B cell (primary cell): ENCODE measurements around the gene PCDHB13. TPM values are rescaled to one million over a fixed set of nuclear protein-coding genes. Genes with fewer than 3 reads are reported as not detected.
"Not testable (repeated sequence)": the region's sequence is repeated elsewhere in the genome, so short reads cannot be mapped to it uniquely, and the experiment has no call there.

Experiments
- ATAC-seq: fragments of 200-7000 bp; cut with Tn5 transposase; one replicate; pipeline ENCODE4 v1.10.0; 2021; ENCODE audit warnings: low read depth, mild to moderate bottlenecking, moderate number of reproducible peaks, moderate library complexity
- CTCF ChIA-PET: fragments of 350-600 bp; sonication (Branson Sonifier 250); formaldehyde crosslinking; loops from one replicate; lab custom pipeline; 2021; ENCODE audit warnings: antibody characterized with exemption, inconsistent platforms; lab: Charles Lee
- POLR2A ChIA-PET: fragments of 350-600 bp; sonication (Branson Sonifier 250); formaldehyde crosslinking; loops from one replicate; lab custom pipeline; 2021; ENCODE audit warnings: antibody characterized with exemption; lab: Charles Lee
- DNase-seq: peaks from one replicate; pipeline ENCODE4 v3.0.0; 2013
- H2AFZ ChIP-seq: 2 replicates; pipeline ENCODE4 v1.6.1; 2012; ENCODE audit warnings: mild to moderate bottlenecking, low read depth, low read length; ENCODE audit not compliant: insufficient read depth, poor library complexity, severe bottlenecking
- H3K27ac ChIP-seq, 2 donors: 1 replicate in 1 of 2; 2 replicates in 1 of 2; pipeline ENCODE4 v1.5.1; 2012 to 2013; ENCODE audit warnings: low read length in 2 of 2, mild to moderate bottlenecking in 2 of 2, moderate library complexity in 1 of 2
- H3K27me3 ChIP-seq, 4 experiments: fragments of 200-600 bp in 1 of 4; sonication (generic) in 1 of 4; replicated peaks in 1 of 4; 1 replicate in 2 of 4; 2 replicates in 2 of 4; pipeline versions ENCODE4 v1.6.1 to v1.7.0; 2013 to 2016; ENCODE audit warnings: low read length in 3 of 4, mild to moderate bottlenecking in 2 of 4, mixed read lengths in 1 of 4, moderate library complexity in 1 of 4; ENCODE audit not compliant: insufficient read depth in 4 of 4, control insufficient read depth in 3 of 4; ENCODE audit errors: control extremely low read depth in 1 of 4
- H3K36me3 ChIP-seq, 2 experiments: replicated peaks in 1 of 2; 1 replicate in 1 of 2; 2 replicates in 1 of 2; pipeline versions ENCODE4 v1.6.1 to v1.7.1; 2013; ENCODE audit warnings: low read length in 1 of 2; ENCODE audit not compliant: insufficient read depth in 2 of 2, control insufficient read depth in 1 of 2; ENCODE audit errors: control extremely low read depth in 1 of 2, extremely low read depth in 1 of 2
- H3K4me1 ChIP-seq, 2 donors: fragments of 200-600 bp in 1 of 2; sonication (generic) in 1 of 2; 1 replicate in 1 of 2; 2 replicates in 1 of 2; pipeline versions ENCODE4 v1.5.1 to v1.6.1; 2013 to 2017; ENCODE audit warnings: low read length in 2 of 2; ENCODE audit not compliant: control insufficient read depth in 2 of 2, insufficient read depth in 2 of 2
- H3K4me2 ChIP-seq: replicated peaks from 2 replicates; pipeline ENCODE3; 2012; ENCODE audit warnings: mild to moderate bottlenecking, low read depth, low read length; ENCODE audit not compliant: poor library complexity, severe bottlenecking
- H3K4me3 ChIP-seq, 5 experiments: fragments of 200-600 bp in 1 of 5; sonication (generic) in 1 of 5; 1 replicate in 3 of 5; 2 replicates in 2 of 5; pipeline versions ENCODE4 v1.5.1 to v1.7.0; 2011 to 2016; ENCODE audit warnings: low read length in 4 of 5, mild to moderate bottlenecking in 4 of 5, low read depth in 2 of 5, control low read depth in 1 of 5, moderate library complexity in 1 of 5; ENCODE audit not compliant: insufficient read depth in 1 of 5; ENCODE audit errors: control extremely low read depth in 1 of 5, extremely low read depth in 1 of 5
- H3K79me2 ChIP-seq: fragments of 200-600 bp; sonication (generic); one replicate; pipeline ENCODE4 v1.6.0; 2016; ENCODE audit warnings: low read length; ENCODE audit not compliant: control insufficient read depth, insufficient read depth
- H3K9ac ChIP-seq: fragments of 200-600 bp; sonication (generic); 2 replicates; pipeline ENCODE4 v1.6.1; 2017; ENCODE audit warnings: mild to moderate bottlenecking, low read length, moderate library complexity
- H3K9me3 ChIP-seq, 3 donors: one replicate each; pipeline versions ENCODE4 v1.6.1 to v1.7.1; 2013; ENCODE audit warnings: low read length in 2 of 3; ENCODE audit not compliant: control insufficient read depth in 2 of 3, insufficient read depth in 1 of 3; ENCODE audit errors: control extremely low read depth in 1 of 3
- H4K20me1 ChIP-seq: 2 replicates; pipeline ENCODE4 v1.6.0; 2012; ENCODE audit warnings: mild to moderate bottlenecking, low read length; ENCODE audit not compliant: insufficient read depth, control insufficient read depth, poor library complexity, severe bottlenecking
- H3K27ac Mint-ChIP-seq: one replicate; pipeline ENCODE4 v1.8.0; 2021; ENCODE audit warnings: mixed read lengths
- H3K27me3 Mint-ChIP-seq: one replicate; pipeline ENCODE4 v1.8.0; 2021; ENCODE audit warnings: mixed read lengths
- H3K4me1 Mint-ChIP-seq: one replicate; pipeline ENCODE4 v1.8.0; 2021; ENCODE audit warnings: mixed read lengths
- H3K4me3 Mint-ChIP-seq: one replicate; pipeline ENCODE4 v1.8.0; 2021; ENCODE audit warnings: mixed read lengths
- H3K9me3 Mint-ChIP-seq: one replicate; pipeline ENCODE4 v1.8.0; 2022; ENCODE audit warnings: mixed read lengths; ENCODE audit not compliant: insufficient read depth
- CTCF ChIP-seq: fragments of 200-600 bp; IDR thresholded peaks from one replicate; pipeline ENCODE4 v1.8.0; 2022; ENCODE audit warnings: antibody characterized with exemption, mild to moderate bottlenecking
- EZH2 ChIP-seq: IDR thresholded peaks from 2 replicates; pipeline ENCODE4 v1.6.1; 2012; ENCODE audit warnings: borderline replicate concordance, low read depth, mild to moderate bottlenecking, moderate library complexity, low read length; ENCODE audit not compliant: insufficient read depth, poor library complexity, severe bottlenecking
- WGBS: methylation state at CpG from one replicate; pipeline ENCODE4 v1.1.5; 2013; ENCODE audit warnings: missing lambda C conversion rate; ENCODE audit not compliant: insufficient coverage; 5-methylcytosine and 5-hydroxymethylcytosine counted together
- intact Hi-C: fragments of 100-400 bp; cut with micrococcal nuclease; formaldehyde crosslinking; loops from one replicate; pipeline ENCODE4 v1.10.0; 2022
- polyA plus RNA-seq: library from polyadenylated mRNA; depleted of rRNA; stranded (reverse); fragments of >200 nt; gene quantifications from 2 replicates; pipeline ENCODE4 v1.2.3, GENCODE V29; 2012
- total RNA-seq, 2 donors: library from RNA; stranded (reverse); fragments of 120-200 nt in 1 of 2; gene quantifications; 1 replicate in 1 of 2; 2 replicates in 1 of 2; pipeline versions ENCODE4 v1.2.3 to v1.2.4, GENCODE V29; 2013 to 2022

Gene PCDHB13
- total and polyA plus RNA-seq, 2 donors (not counting 1 experiment from before 2014, with no cell fraction given) = not detected

DNA sequence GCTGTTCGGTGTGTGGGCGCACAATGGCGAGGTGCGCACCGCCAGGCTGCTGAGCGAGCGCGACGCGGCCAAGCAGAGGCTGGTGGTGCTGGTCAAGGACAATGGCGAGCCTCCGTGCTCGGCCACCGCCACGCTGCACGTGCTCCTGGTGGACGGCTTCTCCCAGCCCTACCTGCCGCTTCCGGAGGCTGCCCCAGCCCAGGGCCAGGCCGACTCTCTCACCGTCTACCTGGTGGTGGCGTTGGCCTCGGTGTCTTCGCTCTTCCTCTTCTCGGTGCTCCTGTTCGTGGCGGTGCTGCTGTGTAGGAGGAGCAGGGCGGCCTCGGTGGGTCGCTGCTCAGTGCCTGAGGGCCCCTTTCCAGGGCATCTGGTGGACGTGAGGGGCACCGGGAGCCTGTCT lies 33.8 kb upstream of the PCDHB13 start:
- CTCF ChIA-PET, POLR2A ChIA-PET, H3K36me3 ChIP-seq, H3K4me1 ChIP-seq, H4K20me1 ChIP-seq, H2AFZ ChIP-seq, H3K79me2 ChIP-seq, H3K9ac ChIP-seq, H3K4me3 ChIP-seq, ATAC-seq, H3K27ac Mint-ChIP-seq, H3K27ac ChIP-seq, H3K4me2 ChIP-seq, H3K4me3 Mint-ChIP-seq, H3K4me1 Mint-ChIP-seq, H3K9me3 Mint-ChIP-seq, DNase-seq: not testable (repeated sequence)
- peaks cover 0 to 12% (median 8%) of the 10 kb centered on the region in 4 experiments for H3K27me3 ChIP-seq
- H3K27me3 Mint-ChIP-seq = peaks cover 25% of the 10 kb centered on the region
- WGBS = 44% methylated on average over 15 of the region's 32 CpGs
- intact Hi-C loops = loop anchor here (10.0 kb wide), 1 partner anchor 385 kb away; no protein-coding TSS in a partner anchor
- peaks cover 2 to 34% (median 5%) of the 10 kb centered on the region in 3 donors for H3K9me3 ChIP-seq

DNA sequence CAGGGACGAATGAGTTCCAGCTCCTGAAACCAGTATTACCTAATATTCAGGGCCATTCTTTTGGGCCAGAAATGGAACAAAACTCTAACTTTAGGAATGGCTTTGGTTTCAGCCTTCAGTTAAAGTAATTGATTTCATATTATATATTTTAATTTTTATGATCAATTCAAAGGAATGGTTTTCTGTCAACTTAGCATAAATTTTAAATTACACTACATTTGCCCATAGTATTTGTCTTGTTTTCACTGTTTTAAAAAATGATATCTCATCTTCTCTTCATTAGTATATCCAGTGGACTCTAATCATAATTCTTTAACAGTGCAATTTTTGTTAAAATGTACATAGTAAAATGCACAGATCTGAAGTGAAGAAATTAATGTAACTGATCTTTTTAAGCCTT lies 33.4 kb upstream of the PCDHB13 start:
- ATAC-seq (no peak), DNase-seq (no peak)
- H4K20me1 ChIP-seq = no peaks in the 10 kb centered on the region
- no peaks in the 10 kb centered on the region for H3K4me1 ChIP-seq
- H3K4me3 ChIP-seq = no peak overlapping the region
- no peak overlapping the region for H3K27ac ChIP-seq
- H3K9me3 Mint-ChIP-seq = peaks cover 2% of the 10 kb centered on the region
- CTCF ChIA-PET = no interaction called here
- intact Hi-C loops = loop anchor here (10.0 kb wide), 1 partner anchor 384 kb away; no protein-coding TSS in a partner anchor
- peaks cover 29% of the 10 kb centered on the region for H3K27me3 Mint-ChIP-seq
- peaks cover 2% of the 10 kb centered on the region for H3K4me1 Mint-ChIP-seq
- H3K27ac Mint-ChIP-seq = no peak overlapping the region
- H3K4me2 ChIP-seq = no peak overlapping the region
- H3K27me3 ChIP-seq = peaks cover 0 to 12% (median 8%) of the 10 kb centered on the region in 4 experiments
- WGBS = 29% methylated on average over 1 of the region's 1 CpG
- H2AFZ ChIP-seq = no peak overlapping the region
- TF ChIP-seq CTCF = no peak
- no peak for TF ChIP-seq EZH2
- no peak overlapping the region for H3K4me3 Mint-ChIP-seq
- H3K9me3 ChIP-seq = peaks cover 2 to 34% (median 5%) of the 10 kb centered on the region in 3 donors
- H3K36me3 ChIP-seq = no peaks in the 10 kb centered on the region
- no peaks in the 10 kb centered on the region for H3K79me2 ChIP-seq
- POLR2A ChIA-PET = no interaction called here
- no peak overlapping the region for H3K9ac ChIP-seq
